ENCODE measurements around the gene CCDC136.

CCDC136 gene

GRCh38 chr7:128865996-128866877, 74.5 kb downstream of the CCDC136 start:
- DNase-seq, result no peak

- DNase-seq, result no peak
Observed at GRCh38 chr7:128867241-128867640, 75.5 kb downstream of the CCDC136 start.

- DNase-seq, result no peak
Observed at GRCh38 chr7:128867842-128868623, 76.3 kb downstream of the CCDC136 start.

DNA sequence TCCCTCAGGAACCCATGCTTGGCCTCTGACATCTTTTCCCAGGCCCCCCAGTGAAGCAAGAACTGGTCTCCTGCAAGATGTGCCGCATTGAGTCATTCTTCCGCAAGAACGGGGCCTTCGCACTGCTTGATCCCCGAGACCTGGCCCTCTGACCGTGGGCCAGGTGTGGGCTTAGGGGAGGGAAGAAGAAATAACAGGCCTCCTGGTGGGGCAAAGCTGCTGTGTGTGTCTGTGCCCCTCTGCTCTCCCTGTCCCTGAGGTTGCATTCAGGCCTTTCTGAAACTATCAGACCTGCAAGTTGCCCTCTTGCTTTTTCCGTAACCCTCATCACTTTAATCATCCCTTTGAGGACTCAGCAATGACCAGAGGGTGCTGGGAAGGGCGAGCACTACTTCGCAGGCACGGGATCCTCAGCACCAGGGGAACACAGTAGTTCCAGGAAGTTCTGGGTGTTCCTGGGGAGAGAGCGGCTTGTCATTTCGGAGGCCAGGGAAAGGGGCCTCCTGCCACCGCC, 76.9 kb downstream of the CCDC136 start:
- DNase-seq, result no peak

DNA sequence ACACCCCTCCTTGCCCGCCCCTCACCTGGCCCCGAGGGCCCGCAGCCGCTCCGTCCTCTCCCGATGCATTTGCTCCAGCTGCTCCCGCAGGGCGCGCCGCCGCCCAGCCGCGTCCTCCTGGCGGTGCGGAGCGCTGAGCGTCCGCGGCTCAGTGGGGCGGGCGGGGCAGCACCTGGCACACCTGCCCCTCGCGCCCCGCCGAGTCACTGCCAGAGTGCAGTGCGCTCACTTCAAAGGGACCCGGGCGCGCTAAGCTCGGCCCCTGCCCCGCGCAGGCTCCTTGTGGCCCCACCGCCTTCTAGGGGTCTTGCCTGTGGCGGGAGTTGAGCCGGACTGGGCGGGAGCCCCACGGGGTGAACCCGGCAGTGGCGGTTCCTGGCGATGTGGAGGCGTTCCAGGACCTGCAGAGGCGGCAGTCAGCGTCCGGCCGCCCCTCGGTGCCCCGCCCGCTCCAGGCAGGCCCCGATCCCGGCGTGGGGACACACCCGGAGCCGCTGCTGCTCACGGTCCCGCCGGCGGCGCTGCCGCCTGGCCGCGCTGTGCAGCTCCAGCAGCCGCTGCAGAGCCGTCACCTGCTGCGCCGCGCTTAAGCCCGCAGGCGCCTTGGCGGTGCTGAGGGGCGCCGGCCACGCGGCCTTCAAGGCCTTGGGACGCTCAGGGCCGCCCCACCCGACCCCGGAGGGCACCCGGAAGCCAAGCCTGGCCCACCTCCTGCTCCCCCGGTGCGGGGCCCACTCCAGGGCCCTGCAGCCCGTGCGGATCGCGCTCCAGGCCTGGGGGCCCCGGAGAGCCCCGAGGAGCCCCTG, 77.6 kb downstream of the CCDC136 start:
- peak; percentile 34 for DNase-seq

DNA sequence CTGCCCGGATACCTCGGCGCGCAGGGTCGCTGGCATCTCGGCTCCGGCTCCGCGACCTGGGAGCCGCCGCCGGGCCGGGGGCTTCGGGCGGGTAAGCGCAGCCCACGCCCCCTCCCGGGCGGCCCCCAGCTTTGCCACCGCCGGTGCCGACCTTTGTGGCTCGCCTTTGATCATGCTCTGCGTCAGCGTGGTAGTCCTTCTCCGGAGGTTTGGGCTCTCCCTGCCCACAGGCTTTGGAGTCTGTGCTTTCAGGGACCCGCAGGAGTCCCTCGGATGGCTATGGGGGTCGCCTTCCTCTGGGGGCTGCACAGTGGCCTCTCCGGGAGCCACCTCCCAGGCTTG, 78.1 kb downstream of the CCDC136 start:
- no peak for DNase-seq

- DNase-seq, result no peak
Observed at GRCh38 chr7:128871050-128871449, 79.3 kb downstream of the CCDC136 start.

All from activated CD4-positive, alpha-beta T cell treated with anti-CD3 and anti-CD28 coated beads, Interleukin-2, amount 50 U/mL, for 16 hours (primary cell).